Naive thymus-derived CD8-positive, alpha-beta T cell (primary cell): Measurements from ENCODE around the gene ST6GALNAC1. TPM values are rescaled to one million over a fixed set of nuclear protein-coding genes. Genes with fewer than 3 reads are reported as not detected.
A peak's percentile ranks its signal among the peaks of the same experiment; 100 is the strongest.
"Not testable (repeated sequence)": the region's sequence is repeated elsewhere in the genome, so short reads cannot be mapped to it uniquely, and the experiment has no call there.

Source experiments
- ATAC-seq, 2 donors: fragments of 150-1000 bp; cut with Tn5 transposase in 1 of 2; sonication (Bioruptor Pico), chemical (Tn5 transposase) in 1 of 2; 1 replicate in 1 of 2; 2 replicates in 1 of 2; pipeline ENCODE4 v1.10.0; 2021; ENCODE audit warnings: mild to moderate bottlenecking in 2 of 2, moderate library complexity in 2 of 2
- POLR2A ChIA-PET: fragments of 350-600 bp; sonication (Branson Sonifier 250); formaldehyde crosslinking; loops from one replicate; lab custom pipeline; 2021; ENCODE audit warnings: antibody characterized with exemption; lab: Charles Lee
- DNase-seq, 10 donors: peaks; one replicate each; pipeline versions ENCODE4 v3.0.0 to v3.0.0-alpha.2; 2020 to 2022
- H3K27ac Mint-ChIP-seq, 10 donors: one replicate each; pipeline ENCODE4 v1.8.0; 2020 to 2022; ENCODE audit warnings: mild to moderate bottlenecking in 10 of 10, mixed read lengths in 10 of 10, moderate library complexity in 4 of 10, inconsistent platforms in 1 of 10
- H3K27me3 Mint-ChIP-seq, 5 donors: one replicate each; pipeline ENCODE4 v1.8.0; 2021 to 2022; ENCODE audit warnings: mixed read lengths in 5 of 5
- H3K36me3 Mint-ChIP-seq, 3 donors: one replicate each; pipeline ENCODE4 v1.8.0; 2020 to 2022; ENCODE audit warnings: mixed read lengths in 3 of 3, mild to moderate bottlenecking in 2 of 3, inconsistent platforms in 1 of 3
- H3K4me1 Mint-ChIP-seq, 4 donors: one replicate each; pipeline ENCODE4 v1.8.0; 2021 to 2022; ENCODE audit warnings: mixed read lengths in 4 of 4
- H3K4me3 Mint-ChIP-seq, 10 donors: one replicate each; pipeline ENCODE4 v1.8.0; 2020 to 2022; ENCODE audit warnings: mild to moderate bottlenecking in 10 of 10, mixed read lengths in 10 of 10, moderate library complexity in 6 of 10, inconsistent platforms in 1 of 10
- H3K9me3 Mint-ChIP-seq, 9 donors: one replicate each; pipeline ENCODE4 v1.8.0; 2020 to 2022; ENCODE audit warnings: mixed read lengths in 9 of 9, mild to moderate bottlenecking in 3 of 9, inconsistent platforms in 1 of 9, moderate library complexity in 1 of 9
- polyA plus RNA-seq, 3 donors: library from polyadenylated mRNA; unstranded; fragments of 300-500 nt; fragmentation: Illumina TruSeq; gene quantifications; one replicate each; pipeline ENCODE4 v1.2.3, GENCODE V29; 2021
- total RNA-seq, 8 experiments: library from RNA in 2 of 8; stranded (reverse) in 2 of 8; gene quantifications; one replicate each; pipeline ENCODE4 v1.2.3 and lab custom pipeline; 2021 to 2026

Gene ST6GALNAC1
- total and polyA plus RNA-seq, 5 experiments from 2014 or later, result 0.07 to 0.52 TPM; not detected in 3

DNA sequence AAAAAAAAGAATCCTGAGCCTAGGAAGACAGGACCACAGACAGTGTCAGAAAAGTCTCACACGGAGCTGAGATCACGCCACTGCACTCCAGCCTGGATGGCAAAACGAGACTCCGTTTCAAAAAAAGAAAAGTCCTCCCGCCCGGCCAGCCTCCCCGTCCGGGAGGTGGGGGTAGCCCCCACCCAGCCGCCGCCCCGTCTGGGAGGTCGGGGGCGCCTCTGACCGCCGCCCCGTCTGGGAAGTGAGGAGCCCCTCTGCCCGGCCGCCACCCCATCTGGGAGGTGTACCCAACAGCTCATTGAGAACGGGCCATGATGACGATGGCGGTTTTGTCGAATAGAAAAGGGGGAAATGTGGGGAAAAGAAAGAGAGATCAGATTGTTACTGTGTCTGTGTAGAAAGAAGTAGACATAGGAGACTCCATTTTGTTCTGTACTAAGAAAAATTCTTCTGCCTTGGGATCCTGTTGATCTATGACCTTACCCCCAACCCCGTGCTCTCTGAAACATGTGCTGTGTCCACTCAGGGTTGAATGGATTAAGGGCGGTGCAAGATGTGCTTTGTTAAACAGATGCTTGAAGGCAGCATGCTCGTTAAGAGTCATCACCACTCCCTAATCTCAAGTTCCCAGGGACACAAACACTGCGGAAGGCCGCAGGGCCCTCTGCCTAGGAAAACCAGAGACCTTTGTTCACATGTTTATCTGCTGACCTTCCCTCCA, 6.9 kb downstream of the ST6GALNAC1 start:
- H3K9me3 Mint-ChIP-seq, H3K27me3 Mint-ChIP-seq, DNase-seq, POLR2A ChIA-PET, H3K36me3 Mint-ChIP-seq, H3K4me1 Mint-ChIP-seq, H3K27ac Mint-ChIP-seq, ATAC-seq, H3K4me3 Mint-ChIP-seq: not testable (repeated sequence)

- Mint-ChIP-seq H3K27ac (no peak overlapping the region), H3K36me3 (no peaks in the 10 kb centered on the region), H3K27me3 (peaks cover 0 to 7% (median 3%) of the 10 kb centered on the region in 5 donors), H3K4me1 (peaks cover 0 to 2% (median 0%) of the 10 kb centered on the region in 4 donors), H3K4me3 (no peak overlapping the region), H3K9me3 (no peaks in the 10 kb centered on the region)
- no peak for DNase-seq
- no peak for ATAC-seq
- POLR2A ChIA-PET, result no interaction called here
Observed at GRCh38 chr17:76635659-76636360, 7.7 kb downstream of the ST6GALNAC1 start.

DNA sequence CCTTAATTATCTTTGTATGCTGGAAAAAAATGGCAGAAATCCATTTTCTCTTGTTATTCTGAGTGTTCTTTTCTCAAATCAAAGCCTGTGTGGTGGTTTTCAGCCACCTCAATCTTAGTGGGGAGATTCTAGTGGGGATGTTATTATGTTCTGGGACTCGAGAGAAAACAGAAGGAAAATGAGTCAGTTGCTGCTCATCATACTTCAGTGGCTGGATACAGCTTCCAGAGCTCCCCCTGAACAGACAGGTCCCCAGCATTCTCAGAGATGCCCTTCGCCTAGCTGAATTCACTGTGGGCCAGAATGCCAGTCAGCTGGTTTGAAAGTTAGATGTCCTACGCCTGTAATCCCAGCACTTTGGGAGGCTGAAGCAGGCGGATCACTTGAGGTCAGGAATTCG, 8.5 kb downstream of the ST6GALNAC1 start:
- H3K27ac Mint-ChIP-seq, result no peak overlapping the region
- POLR2A ChIA-PET, result no interaction called here

GRCh38 chr17:76633628-76634328, 9.8 kb downstream of the ST6GALNAC1 start:
- peaks cover 0 to under 1% (median 0%) of the 10 kb centered on the region in 4 donors for H3K4me1 Mint-ChIP-seq
- ATAC-seq (no peak), DNase-seq (no peak)
- no peaks in the 10 kb centered on the region for H3K36me3 Mint-ChIP-seq
- peak overlapping the region in 1 of 10 donors; percentile 65 for H3K27ac Mint-ChIP-seq
- peaks cover 0 to 4% (median 2%) of the 10 kb centered on the region in 5 donors for H3K27me3 Mint-ChIP-seq
- no peaks in the 10 kb centered on the region for H3K9me3 Mint-ChIP-seq
- H3K4me3 Mint-ChIP-seq, result no peak overlapping the region
- POLR2A ChIA-PET, result interaction anchor here (0.8 kb wide), 1 partner anchor 11 kb away, joined by 4 read pairs; no protein-coding TSS in a partner anchor

More for the DNA sequence above, 8.5 kb downstream of the ST6GALNAC1 start:
- no peak for ATAC-seq
- Mint-ChIP-seq H3K36me3 (no peaks in the 10 kb centered on the region), H3K4me1 (peaks cover 0 to 2% (median 0%) of the 10 kb centered on the region in 4 donors), H3K27me3 (peaks cover 0 to 7% (median 3%) of the 10 kb centered on the region in 5 donors), H3K9me3 (no peaks in the 10 kb centered on the region), H3K4me3 (no peak overlapping the region)
- DNase-seq, result no peak

DNA sequence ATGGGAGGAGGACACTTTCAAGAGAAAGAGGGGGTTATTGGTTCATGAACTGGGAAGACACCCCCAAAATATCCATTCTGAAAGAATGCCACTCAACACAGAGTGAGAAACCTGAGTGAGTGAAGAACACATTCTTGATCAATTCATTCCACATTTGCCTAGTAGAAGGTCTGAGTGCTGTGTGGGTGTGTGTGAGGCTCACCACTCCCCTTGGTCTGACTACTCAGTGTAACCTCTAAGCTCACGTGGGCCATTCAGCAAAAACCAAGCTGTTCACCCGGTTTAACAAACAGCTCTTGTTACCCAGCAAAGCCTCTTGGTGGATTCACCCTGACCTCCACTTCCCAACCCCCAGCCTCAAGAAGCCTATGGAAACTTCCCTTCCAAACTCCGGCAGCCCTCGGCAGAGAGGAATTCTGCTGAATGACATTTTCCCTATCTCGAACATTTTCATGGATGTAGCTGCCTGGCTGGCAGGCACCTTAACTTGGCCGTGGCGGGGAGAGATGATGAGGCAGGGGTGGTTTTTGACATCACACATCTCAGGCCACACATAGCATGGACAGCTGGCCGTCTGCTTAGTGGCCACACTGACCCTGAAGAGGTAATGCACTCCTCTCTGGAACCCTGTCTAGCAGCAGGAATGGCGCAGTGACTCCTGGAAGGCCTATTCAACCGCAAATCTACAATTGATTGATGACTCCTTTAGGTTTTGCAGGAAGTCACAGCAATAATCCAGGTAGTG, 11.6 kb downstream of the ST6GALNAC1 start:
- POLR2A ChIA-PET, result no interaction called here
- peak overlapping the region in 2 of 10 donors; percentile 13 to 63 for H3K27ac Mint-ChIP-seq
- no peaks in the 10 kb centered on the region for H3K36me3 Mint-ChIP-seq
- H3K4me1 Mint-ChIP-seq, result no peaks in the 10 kb centered on the region
- no peak for ATAC-seq
- DNase-seq, result peak in 2 of 10 donors; percentile 25 to 38
- H3K27me3 Mint-ChIP-seq, result peaks cover 0 to 4% (median 1%) of the 10 kb centered on the region in 5 donors
- H3K4me3 Mint-ChIP-seq, result peak overlapping the region in 2 of 10 donors; percentile 15 to 27
- H3K9me3 Mint-ChIP-seq, result no peaks in the 10 kb centered on the region

- H3K4me3 Mint-ChIP-seq, result no peak overlapping the region
- ATAC-seq (no peak), DNase-seq (no peak)
- H3K27me3 Mint-ChIP-seq, result peaks cover 0 to 8% (median 3%) of the 10 kb centered on the region in 5 donors
- no peaks in the 10 kb centered on the region for H3K36me3 Mint-ChIP-seq
- POLR2A ChIA-PET, result no interaction called here
- peak overlapping the region in 1 of 10 donors; percentile 15 for H3K27ac Mint-ChIP-seq
- no peaks in the 10 kb centered on the region for H3K9me3 Mint-ChIP-seq
- peaks cover 0 to 3% (median 0%) of the 10 kb centered on the region in 4 donors for H3K4me1 Mint-ChIP-seq
Observed at GRCh38 chr17:76630151-76630550, 13.4 kb downstream of the ST6GALNAC1 start.

GRCh38 chr17:76627510-76627909, 16.0 kb downstream of the ST6GALNAC1 start:
- ATAC-seq (no peak), DNase-seq (no peak)
- Mint-ChIP-seq H3K4me1 (peaks cover 4 to 7% (median 5%) of the 10 kb centered on the region in 4 donors), H3K27ac (no peak overlapping the region), H3K9me3 (no peaks in the 10 kb centered on the region), H3K4me3 (no peak overlapping the region), H3K27me3 (peaks cover 0 to 7% (median 3%) of the 10 kb centered on the region in 5 donors), H3K36me3 (no peaks in the 10 kb centered on the region)
- POLR2A ChIA-PET, result no interaction called here

GRCh38 chr17:76626442-76626841, 17.1 kb downstream of the ST6GALNAC1 start:
- H3K4me1 Mint-ChIP-seq, result peaks cover 4 to 7% (median 5%) of the 10 kb centered on the region in 4 donors
- no peak overlapping the region for H3K4me3 Mint-ChIP-seq
- peaks cover 0 to 7% (median 3%) of the 10 kb centered on the region in 5 donors for H3K27me3 Mint-ChIP-seq
- peak overlapping the region in 1 of 10 donors; percentile 57 for H3K27ac Mint-ChIP-seq
- ATAC-seq (no peak), DNase-seq (no peak)
- no peaks in the 10 kb centered on the region for H3K36me3 Mint-ChIP-seq
- POLR2A ChIA-PET, result no interaction called here
- H3K9me3 Mint-ChIP-seq, result no peaks in the 10 kb centered on the region

- Mint-ChIP-seq H3K4me1 (peaks cover 4 to 7% (median 5%) of the 10 kb centered on the region in 4 donors), H3K4me3 (no peak overlapping the region), H3K9me3 (no peaks in the 10 kb centered on the region), H3K36me3 (no peaks in the 10 kb centered on the region), H3K27me3 (peaks cover 0 to 7% (median 3%) of the 10 kb centered on the region in 5 donors), H3K27ac (no peak overlapping the region)
- DNase-seq (no peak), ATAC-seq (no peak)
- POLR2A ChIA-PET, result interaction anchor here (2.7 kb wide), 1 partner anchor 67 kb away, joined by 12 read pairs; no protein-coding TSS in a partner anchor
Observed at GRCh38 chr17:76625496-76625895, 18.1 kb downstream of the ST6GALNAC1 start.

DNA sequence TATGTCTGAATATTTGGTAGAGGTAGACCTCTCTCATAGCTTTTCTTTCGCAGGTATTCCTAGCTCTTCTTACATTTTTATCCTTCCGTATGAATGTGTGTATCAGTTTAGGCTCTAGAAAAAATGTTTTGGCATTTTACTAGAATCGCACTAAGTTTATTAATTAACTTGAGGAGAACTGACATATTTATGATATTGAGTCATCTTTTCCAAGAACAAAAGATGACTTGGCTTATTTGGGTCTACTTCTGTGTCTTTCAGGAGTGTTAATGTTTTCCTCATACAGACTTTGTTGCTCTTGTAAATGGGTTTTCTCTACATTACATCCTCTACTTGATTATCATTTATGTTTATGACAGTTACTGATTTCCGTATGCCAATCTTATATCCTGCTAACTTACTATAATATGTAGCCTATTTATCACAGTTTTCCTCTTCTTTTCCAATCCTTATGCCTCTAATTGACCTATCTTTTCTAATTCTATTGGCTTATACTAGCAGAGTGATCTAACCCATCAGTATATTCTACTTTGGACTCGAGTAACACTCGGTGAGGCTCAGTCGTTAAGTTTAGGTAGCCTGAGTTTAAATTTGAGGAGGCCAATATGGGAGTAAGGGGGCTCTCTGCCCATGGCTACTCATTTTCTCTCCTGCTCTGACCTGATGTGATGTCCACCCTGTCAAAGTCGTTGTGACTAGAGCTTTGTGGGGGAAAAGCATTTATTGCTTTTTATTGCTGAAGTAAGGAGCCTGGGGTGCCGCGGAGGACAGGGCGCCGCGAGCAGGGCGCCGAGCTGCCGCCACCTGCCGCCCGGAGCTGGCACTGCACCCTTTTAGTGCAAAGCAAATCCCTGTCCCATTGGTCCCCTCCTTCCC, 20.0 kb downstream of the ST6GALNAC1 start:
- Mint-ChIP-seq H3K4me1 (peaks cover 4 to 7% (median 5%) of the 10 kb centered on the region in 4 donors), H3K27me3 (peaks cover 0 to 7% (median 3%) of the 10 kb centered on the region in 5 donors), H3K4me3 (no peak overlapping the region), H3K27ac (peak overlapping the region in 1 of 10 donors; percentile 44), H3K9me3 (no peaks in the 10 kb centered on the region), H3K36me3 (no peaks in the 10 kb centered on the region)
- peak; percentile 98 to 99 for ATAC-seq
- DNase-seq, result peak; percentile 55 to 82 (median 73)
- POLR2A ChIA-PET, result interaction anchor here (0.6 to 2.7 kb wide), 6 partner anchors 10 to 766 kb away, joined by 3 to 12 read pairs (median 4); no protein-coding TSS in a partner anchor

- DNase-seq (no peak), ATAC-seq (no peak)
- POLR2A ChIA-PET, result no interaction called here
- H3K36me3 Mint-ChIP-seq, result no peaks in the 10 kb centered on the region
- peaks cover 0 to 6% (median 1%) of the 10 kb centered on the region in 4 donors for H3K4me1 Mint-ChIP-seq
- no peak overlapping the region for H3K27ac Mint-ChIP-seq
- no peaks in the 10 kb centered on the region for H3K27me3 Mint-ChIP-seq
- no peak overlapping the region for H3K4me3 Mint-ChIP-seq
- no peaks in the 10 kb centered on the region for H3K9me3 Mint-ChIP-seq
Observed at GRCh38 chr17:76617838-76618237, 25.7 kb downstream of the ST6GALNAC1 start.
